GM19452 (cell line): ENCODE data around the gene ACTA2.

Source experiments
- ATAC-seq: cut with Tn5 transposase; IDR thresholded peaks from one replicate; pipeline ENCODE4 v1.9.1; 2021; ENCODE audit not compliant: unreplicated experiment

ACTA2 gene

DNA sequence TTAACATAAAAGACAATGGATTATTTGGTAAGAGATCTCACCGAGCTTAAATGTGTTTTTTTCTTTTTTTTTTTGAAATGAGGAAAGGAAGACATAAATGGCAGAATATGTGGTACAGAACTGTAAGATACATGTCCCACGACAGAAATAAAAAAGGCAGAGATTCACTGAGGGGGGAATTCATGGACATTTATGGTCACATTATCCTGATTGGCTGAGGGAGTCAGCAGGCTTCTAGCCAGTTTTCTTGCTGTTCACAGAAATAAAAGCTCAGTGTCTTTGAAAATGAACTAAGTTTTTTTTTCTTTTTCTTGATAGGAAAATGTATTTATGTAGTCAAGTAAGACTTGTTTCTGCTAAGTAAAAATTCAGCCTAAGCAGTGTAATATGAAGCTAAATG lies 29.8 kb upstream of the ACTA2 start:
- no peak for ATAC-seq

DNA sequence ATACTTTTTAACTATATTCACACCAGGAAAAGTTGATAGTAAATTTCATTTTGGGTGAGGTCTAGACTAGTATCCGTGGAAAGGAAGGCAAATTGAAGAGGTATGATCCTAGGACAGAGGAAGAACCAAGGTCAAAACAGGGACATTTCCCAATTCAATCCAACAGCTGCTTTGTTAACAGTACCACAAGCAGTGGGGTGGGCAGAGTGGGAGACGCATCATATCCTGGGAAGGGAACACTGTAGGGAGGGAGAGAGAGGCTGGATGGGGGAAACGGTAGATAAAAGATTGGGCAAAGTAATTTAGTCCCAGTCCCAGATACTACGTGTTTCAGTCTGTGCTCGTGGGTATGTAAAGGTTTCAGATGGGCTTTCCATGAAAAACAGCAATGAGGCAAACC lies 28.9 kb upstream of the ACTA2 start:
- ATAC-seq: no peak

GRCh38 chr10:88980800-88981199 lies 28.2 kb upstream of the ACTA2 start:
- no peak for ATAC-seq

- ATAC-seq: no peak
Observed at GRCh38 chr10:88980247-88980646, 27.7 kb upstream of the ACTA2 start.

DNA sequence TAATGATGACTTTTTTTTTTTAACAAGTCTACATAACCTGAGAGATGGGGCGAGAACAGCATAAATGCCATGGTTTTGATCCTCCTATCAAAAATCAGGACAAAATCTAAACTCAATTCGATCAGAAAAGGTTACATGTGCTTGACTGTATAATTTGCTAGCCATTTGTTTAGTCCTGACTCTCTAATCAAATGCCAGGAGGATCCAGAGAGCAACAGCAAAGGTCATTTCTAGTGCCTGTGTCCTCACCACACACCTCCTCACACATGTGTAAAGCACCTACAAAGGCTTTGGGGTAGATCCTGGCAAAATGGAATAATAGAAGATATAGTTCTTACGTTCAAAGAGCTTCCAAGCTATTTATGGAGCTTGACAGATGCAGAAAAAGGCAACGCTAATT lies 27.0 kb upstream of the ACTA2 start:
- no peak for ATAC-seq

DNA sequence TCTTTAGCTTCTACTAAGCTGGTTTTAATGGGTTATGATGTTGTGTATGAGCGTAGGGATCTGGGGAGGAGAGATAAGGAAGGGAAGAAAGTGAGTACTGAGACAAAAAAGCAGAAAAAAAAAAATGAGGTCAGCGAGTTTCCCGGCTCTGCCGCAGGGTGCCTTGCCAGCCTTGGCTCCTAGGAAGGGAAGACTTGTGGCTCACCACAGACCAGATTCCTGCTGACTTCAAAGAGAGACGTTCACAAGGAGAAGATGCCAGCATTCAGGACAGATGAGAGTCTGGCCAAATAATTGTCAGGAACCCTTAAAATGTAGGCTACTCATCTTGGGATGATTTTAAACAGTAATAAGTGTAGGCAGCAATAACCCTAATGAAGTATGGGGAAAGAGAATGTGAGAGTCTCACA lies 26.6 kb upstream of the ACTA2 start:
- ATAC-seq: no peak

DNA sequence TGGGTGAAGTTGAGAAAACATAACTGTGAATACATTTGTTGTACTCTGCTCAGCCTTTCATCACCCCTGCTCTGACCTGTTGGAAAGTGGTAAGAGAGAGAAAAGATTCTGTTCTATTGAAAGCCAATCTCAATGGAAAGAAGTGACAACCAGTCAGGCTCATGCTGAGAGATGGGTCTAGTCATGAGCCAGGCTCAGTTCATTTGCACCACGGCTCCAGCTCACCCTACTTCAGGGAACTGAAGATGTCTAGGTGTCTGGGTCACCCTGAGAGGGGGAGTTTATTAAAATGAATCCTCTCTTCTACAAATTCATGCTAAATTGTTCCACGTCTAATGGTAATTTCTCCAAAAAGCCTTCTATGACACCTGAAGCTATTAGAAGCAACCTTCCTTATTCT lies 25.9 kb upstream of the ACTA2 start:
- no peak for ATAC-seq

DNA sequence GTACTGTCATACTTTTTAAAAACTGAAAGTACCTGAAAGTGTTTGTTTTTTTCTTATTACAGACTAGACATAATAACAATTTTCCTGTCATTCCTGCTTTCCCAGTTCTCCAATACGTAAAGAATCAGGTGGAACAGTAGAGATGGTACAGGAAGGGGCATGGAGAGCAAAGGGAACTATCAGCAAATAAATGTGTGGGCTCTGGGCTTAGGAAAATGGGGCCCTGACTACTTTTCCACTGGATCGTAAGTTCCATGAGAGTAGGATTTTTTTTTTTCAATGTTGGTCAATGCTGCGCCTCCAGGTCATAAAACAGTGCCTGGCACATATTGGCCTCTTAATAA lies 22.8 kb upstream of the ACTA2 start:
- ATAC-seq: no peak

GRCh38 chr10:88974446-88975376 lies 22.1 kb upstream of the ACTA2 start:
- no peak for ATAC-seq

DNA sequence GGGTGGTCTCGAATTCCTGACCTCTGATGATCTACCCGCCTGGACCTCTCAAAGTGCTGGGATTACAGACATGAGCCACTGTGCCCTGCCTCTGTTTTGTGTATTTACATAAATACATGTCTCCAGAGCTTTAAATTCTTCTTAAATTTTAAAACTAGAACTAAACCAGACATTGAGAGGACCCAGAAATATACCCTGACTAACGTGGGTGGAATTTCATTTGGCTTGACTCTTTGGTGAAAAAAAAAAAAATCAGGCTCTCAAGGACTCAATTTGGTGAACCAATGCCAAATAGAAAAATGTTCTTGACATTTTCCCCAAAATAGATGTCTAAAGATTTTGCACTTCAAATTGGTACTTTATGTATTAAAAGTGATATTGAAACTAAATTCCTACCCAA lies 21.4 kb upstream of the ACTA2 start:
- ATAC-seq: no peak

DNA sequence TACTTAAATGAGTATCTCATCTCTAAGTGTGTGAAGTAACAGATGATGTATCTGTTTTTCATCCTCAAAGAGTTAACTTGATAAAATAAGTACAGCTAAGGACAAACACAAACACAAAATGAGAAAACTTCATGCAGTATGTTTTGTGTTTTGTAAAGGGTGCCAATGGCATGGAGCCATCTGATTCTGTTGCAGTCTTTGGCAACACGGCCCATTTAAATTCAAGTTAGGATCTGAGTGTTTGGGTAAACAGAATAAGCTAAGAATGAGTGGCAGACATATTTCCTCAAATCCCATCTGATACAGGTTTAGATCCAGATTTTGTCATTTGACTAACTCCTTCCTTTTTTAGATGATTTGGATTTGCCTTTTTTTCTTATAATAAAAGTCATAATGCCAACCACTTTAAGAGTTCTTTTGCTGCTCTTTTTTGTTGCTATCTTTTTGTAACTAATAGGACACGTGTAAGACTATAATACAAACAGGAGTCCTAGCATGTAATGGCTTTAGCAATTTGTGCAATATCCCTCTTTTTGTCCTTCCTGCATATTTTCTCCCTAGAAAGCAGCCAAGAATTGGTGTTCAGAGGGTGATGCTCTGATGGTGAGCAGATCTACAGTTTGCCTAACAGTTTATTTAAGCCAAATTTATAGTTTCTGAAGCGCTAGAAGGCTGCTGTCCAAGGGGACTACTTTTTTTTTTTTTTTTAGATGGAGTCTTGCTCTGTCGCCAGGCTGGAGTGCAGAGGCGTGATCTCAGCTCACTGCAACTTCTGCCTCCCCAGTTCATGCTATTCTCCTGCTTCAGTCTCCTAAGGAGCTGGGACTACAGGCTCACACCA lies 18.9 kb upstream of the ACTA2 start:
- ATAC-seq: no peak

DNA sequence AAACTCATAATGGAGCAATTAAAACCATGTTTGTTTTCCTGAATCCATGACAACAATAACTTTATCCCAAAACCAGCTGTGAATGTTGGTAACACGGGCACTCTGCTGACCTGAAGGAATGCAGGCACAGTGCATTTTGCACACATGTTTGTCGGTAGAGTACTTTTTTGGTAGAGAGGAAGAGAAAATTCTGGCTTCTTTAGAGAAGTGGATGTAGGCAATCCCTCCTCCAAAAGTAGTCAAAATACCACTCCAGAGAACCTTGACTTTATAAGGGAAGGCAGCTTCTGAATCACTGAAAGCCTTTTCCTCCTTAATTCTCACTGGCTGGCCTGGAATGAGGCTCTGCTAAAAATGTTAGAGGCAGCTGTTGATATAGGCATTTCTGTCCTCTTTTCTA lies 15.8 kb upstream of the ACTA2 start:
- no peak for ATAC-seq

GRCh38 chr10:88966797-88967196 lies 14.2 kb upstream of the ACTA2 start:
- no peak for ATAC-seq

GRCh38 chr10:88964869-88965415 lies 12.4 kb upstream of the ACTA2 start:
- no peak for ATAC-seq

- ATAC-seq: no peak
Observed at GRCh38 chr10:88964360-88964759, 11.8 kb upstream of the ACTA2 start.

DNA sequence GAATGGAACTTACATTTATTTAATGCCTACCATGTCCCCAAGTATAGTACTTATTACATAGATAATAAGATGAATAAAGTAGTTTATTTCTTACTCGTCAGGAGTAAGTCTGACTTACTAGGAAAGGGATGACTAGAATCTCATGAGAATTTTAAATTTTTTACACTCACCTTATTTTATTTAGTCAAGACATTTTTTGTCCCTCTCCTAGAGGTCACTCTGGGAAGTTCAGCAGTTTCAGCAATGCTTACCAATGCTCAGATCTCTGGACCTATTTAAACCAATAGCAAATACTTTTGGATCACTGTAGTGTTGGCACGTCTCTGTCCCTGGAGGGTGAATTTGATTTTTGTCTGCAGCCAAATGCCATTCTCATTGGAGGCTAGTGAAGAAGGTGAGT lies 10.7 kb upstream of the ACTA2 start:
- ATAC-seq: no peak

- ATAC-seq: no peak
Observed at GRCh38 chr10:88962336-88962735, 9.8 kb upstream of the ACTA2 start.

GRCh38 chr10:88961266-88961665 lies 8.7 kb upstream of the ACTA2 start:
- ATAC-seq: no peak

DNA sequence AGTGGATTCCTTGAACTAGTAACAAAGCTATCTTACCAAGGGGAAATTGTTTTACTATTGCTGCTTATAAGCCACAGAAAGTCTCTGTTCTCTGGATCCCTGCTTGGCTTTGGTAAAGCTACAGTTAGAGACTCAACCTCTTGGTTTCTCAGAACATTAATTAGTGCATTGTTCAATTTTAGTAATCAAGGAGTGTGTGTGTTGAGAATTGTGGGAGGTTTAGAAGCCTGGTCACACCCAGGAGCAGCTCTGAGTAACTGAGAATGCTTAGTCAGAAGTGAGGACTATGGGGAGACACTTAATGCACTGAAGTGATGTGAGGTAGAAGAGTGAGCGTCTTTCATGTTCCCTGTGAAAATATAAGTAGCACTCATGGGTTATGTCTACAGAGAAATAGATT lies 8.2 kb upstream of the ACTA2 start:
- ATAC-seq: no peak

- no peak for ATAC-seq
Observed at GRCh38 chr10:88958721-88959120, 6.1 kb upstream of the ACTA2 start.

GRCh38 chr10:88957381-88957780 lies 4.8 kb upstream of the ACTA2 start:
- no peak for ATAC-seq
